Measurements from ENCODE around the gene ADCY4.
"Not testable (repeated sequence)": the region's sequence is repeated elsewhere in the genome, so short reads cannot be mapped to it uniquely, and the experiment has no call there.

The ADCY4 gene

GRCh38 chr14:24334431-24335291 lies at the start of gene ADCY4:
Gene ADCY4, minus strand, starts transcription at chr14:24335071. Its CDS starts 419 bp downstream, at chr14:24334652.
- DNase-seq (ENCODE audit: low read depth) = no peak

DNA sequence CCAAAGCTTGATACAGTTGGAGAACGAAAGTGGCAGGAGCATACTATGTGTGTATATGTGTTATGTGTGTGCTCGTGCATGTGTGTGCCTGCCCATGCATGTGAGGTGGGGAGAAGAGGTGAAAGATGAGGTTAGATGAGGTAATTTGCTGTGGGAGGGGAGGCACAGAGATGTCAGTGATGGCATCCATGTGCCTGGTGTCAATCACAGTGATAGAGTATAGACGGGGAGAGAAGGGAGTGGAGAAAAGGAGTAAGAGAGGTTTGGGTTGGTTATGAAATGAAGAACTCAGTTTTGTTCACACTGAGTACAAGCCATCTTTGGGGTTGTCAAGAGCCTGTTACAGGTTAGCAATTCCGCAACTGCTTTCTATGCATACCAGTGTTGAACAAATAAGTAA lies 49.3 kb upstream of the ADCY4 start:
- DNase-seq (ENCODE audit: low read depth) = no peak

DNA sequence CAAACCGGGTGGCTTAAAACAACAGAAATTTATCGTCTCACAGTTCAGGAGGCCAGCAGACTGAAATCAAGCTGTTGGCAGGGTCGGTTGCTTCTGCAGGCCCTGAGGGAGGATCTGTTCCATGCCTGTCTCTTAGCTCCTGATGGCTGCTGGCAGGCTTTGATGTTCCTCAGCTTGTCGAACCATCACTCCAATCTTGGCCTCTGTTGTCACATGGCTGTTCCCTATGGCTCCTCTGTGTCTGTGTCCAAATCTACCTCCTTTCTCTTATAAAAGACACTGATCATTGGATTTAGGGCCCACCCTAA lies 47.1 kb upstream of the ADCY4 start:
- DNase-seq (ENCODE audit: low read depth) = no peak

- DNase-seq (ENCODE audit: low read depth) = no peak
Measured at GRCh38 chr14:24381363-24382063, 46.6 kb upstream of the ADCY4 start.

DNA sequence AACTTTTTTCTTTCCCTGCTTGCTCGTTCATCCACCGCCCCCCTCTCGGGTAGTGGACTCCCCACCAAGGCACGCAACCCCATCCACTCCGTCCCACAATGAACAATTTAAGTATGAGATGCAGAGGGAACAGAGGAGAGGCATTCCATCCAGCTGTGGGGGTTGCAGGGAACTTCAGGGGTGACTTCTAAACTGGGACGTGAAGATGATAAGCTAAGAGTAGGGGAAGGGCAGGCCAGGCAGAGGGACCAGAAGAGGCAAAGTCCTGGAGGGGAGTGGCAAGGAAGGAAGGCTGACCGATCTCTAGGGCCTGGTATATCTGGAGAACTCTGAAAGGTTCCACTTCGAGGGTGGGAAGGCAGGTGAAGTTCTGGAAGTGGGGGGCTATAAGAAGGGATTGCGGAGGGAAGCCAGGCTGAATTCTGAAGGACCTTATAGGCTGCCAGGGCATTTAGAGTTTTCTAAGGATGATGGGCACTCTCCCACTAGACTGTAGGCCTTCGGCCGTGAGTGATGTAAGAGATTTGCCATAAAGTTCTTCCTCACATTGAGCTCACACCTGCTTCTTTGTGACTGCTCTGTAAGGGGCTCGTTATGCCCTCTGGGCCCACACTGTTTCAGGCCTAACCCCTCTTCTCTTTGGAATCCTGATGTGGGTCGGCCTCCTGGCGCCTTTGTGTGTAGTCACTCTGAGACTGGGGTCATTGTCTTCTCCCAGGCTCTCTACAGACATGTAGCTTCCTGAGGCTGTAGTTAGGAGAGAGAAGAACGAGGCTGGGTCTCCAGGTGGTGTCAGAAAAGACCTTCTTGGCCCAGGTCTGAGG lies 45.2 kb upstream of the ADCY4 start:
- DNase-seq (ENCODE audit: low read depth) = no peak

GRCh38 chr14:24378981-24379906 lies 44.4 kb upstream of the ADCY4 start:
- DNase-seq (ENCODE audit: low read depth) = no peak

- DNase-seq (ENCODE audit: low read depth) = no peak
Measured at GRCh38 chr14:24378327-24378726, 43.5 kb upstream of the ADCY4 start.

DNA sequence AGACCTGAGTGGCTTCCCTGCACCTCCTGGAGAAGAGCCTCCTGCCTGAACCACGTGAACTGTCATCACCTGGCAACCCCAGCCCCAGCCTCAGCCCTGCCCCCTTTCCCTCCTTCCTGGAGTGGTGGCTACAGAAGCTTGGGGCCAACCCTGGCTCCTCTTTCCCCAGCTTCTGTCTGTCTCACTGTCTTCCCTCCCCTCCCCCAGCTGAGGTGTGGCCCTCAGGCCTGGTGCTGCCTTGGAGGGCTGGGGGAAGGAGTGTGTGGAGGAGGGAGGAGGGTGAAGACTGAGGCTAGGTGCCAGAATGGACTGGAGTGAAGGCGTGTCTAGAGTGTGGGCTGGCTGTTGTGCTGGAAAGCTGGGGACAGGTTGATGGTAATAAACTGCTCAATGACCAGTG lies 42.8 kb upstream of the ADCY4 start:
- no peak for DNase-seq (ENCODE audit: low read depth)

- DNase-seq (ENCODE audit: low read depth) = no peak
Measured at GRCh38 chr14:24377126-24377525, 42.3 kb upstream of the ADCY4 start.

GRCh38 chr14:24376448-24377070 lies 41.7 kb upstream of the ADCY4 start:
- DNase-seq (ENCODE audit: low read depth) = no peak

DNA sequence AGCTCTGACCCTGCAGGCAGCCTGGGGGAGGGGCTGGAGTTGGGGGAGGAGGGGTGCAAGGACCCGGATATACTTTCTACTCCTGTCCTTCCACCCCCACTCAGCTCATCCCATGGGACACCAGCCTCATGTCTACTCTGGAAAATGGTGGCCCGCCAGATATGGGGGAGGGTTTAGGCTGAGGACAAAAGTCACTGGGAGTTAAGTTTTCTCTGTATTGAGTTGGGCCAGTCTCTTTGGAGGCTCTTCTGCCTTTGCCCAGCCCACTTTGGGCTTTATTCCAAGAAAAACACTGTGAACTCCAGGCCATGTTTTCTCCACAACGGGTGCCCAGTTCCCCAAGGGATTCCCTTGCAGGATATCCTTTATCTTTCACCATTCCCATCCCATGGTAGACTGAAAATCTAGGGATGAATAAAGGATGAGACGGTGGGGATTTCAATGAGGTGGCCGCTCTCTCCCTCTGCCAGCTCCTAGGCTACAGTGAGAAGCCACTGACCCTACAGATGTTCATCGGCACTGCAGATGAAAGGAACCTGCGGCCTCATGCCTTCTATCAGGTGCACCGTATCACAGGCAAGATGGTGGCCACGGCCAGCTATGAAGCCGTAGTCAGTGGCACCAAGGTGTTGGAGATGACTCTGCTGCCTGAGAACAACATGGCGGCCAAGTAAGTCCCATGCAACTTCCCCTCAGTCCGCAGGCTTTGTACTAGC lies 38.0 kb upstream of the ADCY4 start:
- DNase-seq (ENCODE audit: low read depth) = no peak

DNA sequence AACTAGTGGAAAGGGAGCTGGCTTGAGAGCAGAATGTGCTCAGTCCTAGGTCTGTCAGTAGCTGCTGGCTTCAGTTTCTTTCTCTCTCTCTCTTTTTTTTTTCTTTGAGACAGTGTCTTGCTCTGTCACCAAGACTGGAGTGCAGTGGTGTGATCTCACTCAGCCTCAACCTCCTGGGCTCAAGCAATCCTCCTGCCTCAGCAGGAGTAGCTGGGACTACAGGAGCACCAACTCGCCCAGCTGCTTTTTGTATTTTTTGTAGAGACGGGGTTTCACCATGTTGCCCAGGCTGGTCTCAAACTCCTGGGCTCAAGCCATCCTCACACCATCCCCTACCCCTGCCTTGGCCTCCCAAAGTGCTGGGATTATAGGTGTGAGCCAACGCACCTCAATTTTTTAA lies 36.7 kb upstream of the ADCY4 start:
- DNase-seq (ENCODE audit: low read depth) = not testable (repeated sequence)

DNA sequence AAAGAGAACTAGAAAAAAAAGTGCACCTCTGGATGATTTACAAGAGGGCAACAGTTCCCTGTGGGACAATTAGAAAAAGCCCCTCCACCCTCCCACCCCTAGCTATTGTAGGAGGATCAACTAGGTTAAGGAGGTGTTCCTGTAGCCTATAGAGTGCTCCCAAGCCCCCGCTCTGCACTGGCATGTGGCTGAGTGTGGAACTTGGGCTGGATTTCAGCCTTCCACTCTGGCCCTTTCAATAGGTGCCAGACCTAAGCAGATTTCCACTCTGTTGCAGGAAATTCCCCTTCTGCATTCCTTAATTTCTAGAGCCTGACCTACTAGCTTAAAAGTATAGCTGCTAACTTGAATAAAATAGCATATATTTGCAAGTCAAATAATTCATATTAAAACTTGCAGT lies 35.9 kb upstream of the ADCY4 start:
- no peak for DNase-seq (ENCODE audit: low read depth)

GRCh38 chr14:24369907-24370687 lies 35.2 kb upstream of the ADCY4 start:
- DNase-seq (ENCODE audit: low read depth) = no peak

GRCh38 chr14:24369463-24369862 lies 34.6 kb upstream of the ADCY4 start:
- DNase-seq (ENCODE audit: low read depth) = no peak

GRCh38 chr14:24368562-24369252 lies 33.8 kb upstream of the ADCY4 start:
- peak; percentile 14 for DNase-seq (ENCODE audit: low read depth)

DNA sequence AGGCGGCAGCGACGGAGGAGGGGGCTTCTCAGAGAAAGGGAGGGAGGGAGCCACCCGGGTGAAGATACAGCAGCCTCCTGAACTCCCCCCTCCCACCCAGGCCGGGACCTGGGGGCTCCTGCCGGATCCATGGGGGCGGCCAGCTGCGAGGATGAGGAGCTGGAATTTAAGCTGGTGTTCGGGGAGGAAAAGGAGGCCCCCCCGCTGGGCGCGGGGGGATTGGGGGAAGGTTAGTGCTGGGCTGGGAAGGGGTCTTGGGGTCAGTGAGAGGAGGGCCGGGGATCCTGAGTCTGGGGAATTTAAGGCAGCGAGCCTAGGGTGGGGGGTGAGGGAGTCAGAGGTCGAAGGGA lies 33.3 kb upstream of the ADCY4 start:
- no peak for DNase-seq (ENCODE audit: low read depth)

DNA sequence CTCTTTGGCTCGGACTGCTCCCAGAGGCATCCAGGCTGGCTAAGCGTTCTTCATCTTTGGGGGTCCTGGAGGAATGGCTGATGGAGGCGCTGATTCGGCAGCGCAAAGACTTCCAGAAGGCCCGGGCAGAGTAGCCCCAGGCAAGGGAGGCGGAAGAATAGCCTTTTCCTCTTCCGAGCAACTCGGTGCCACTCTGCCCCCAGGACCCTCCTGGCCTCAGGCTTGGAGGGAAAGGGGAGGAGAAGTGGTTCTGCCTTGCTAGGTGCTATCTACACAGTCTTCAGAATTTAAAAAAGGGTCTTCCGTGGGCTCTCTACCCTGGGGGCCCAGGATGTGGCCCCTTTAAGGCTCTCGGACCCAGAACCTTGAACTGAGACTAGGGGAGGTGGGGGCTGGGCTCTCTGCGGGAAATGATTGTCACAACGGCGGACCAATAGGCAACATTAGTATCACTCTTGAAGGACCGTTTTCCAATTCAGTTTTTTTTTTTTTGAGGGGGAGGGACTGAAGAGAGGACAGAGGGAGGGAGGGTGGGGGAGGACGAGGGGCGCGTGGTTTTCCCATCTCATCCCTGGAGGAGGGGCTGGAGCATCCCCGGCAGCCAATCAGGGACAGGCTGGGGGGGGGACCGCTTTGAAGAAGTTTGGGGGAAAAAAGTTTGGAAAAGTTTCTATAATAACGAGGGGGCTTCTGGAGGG lies 32.8 kb upstream of the ADCY4 start, which contains the start of gene NFATC4:
NFATC4 (plus strand) TSS at position 671 of the 698 bp plus-strand sequence. CDS start 157 bp downstream, outside the sequence.
- DNase-seq (ENCODE audit: low read depth) = no peak

All from activated T-helper 9 cell treated with anti-CD3 and anti-CD28 coated beads, Interleukin-2, amount 50 U/mL, for 16 hours (primary cell).